Endothelial cell of umbilical vein (primary cell): ENCODE data around the gene SGF29. TPM values are rescaled to one million over a fixed set of nuclear protein-coding genes. Genes with fewer than 3 reads are reported as not detected.
A peak's percentile ranks its signal among the peaks of the same experiment; 100 is the strongest.
"Not testable (repeated sequence)": the region's sequence is repeated elsewhere in the genome, so short reads cannot be mapped to it uniquely, and the experiment has no call there.

ENCODE experiments used
- BruUV-seq: library from RNA; stranded (reverse); fragments of 400-500 nt; replicated peaks from 2 replicates; lab custom pipeline; 2021; lab: Mats Ljungman, UMichigan
- CTCF ChIA-PET: fragments of 300-600, 350-600 bp; sonication (Branson Sonifier 250); formaldehyde crosslinking; loops from one replicate; lab custom pipeline; 2021; ENCODE audit warnings: antibody characterized with exemption, inconsistent platforms; lab: Charles Lee
- POLR2A ChIA-PET: fragments of 300-600, 350-600 bp; sonication (Branson Sonifier 250); formaldehyde crosslinking; loops from one replicate; lab custom pipeline; 2021; ENCODE audit warnings: antibody characterized with exemption, inconsistent platforms; lab: Charles Lee
- DNase-seq: peaks from one replicate; pipeline ENCODE4 v3.0.0-alpha.2; 2011; ENCODE audit warnings: low read depth, low spot score
- FAIRE-seq: peaks from 2 replicates; lab custom pipeline; 2011; peaks lifted over from hg19 to GRCh38; lab: Jason Lieb, UNC
- H2AFZ ChIP-seq: 2 replicates; pipeline ENCODE4 v1.6.0; 2012; ENCODE audit warnings: low read depth, low read length, control low read depth, inconsistent platforms
- H3K27ac ChIP-seq: 2 replicates; pipeline ENCODE4 v1.5.1; 2011; ENCODE audit warnings: low read depth, mild to moderate bottlenecking, control low read depth, low read length, moderate library complexity; ENCODE audit not compliant: insufficient read depth
- H3K27me3 ChIP-seq, 2 experiments: 2 replicates each; pipeline versions ENCODE4 v1.6.0 to v1.6.1; 2011; ENCODE audit warnings: low read length in 2 of 2, mixed read lengths in 1 of 2; ENCODE audit not compliant: control insufficient read depth in 2 of 2, insufficient read depth in 2 of 2
- H3K36me3 ChIP-seq, 2 experiments: 2 replicates in 1 of 2; 3 replicates in 1 of 2; pipeline ENCODE4 v1.5.1; 2011; ENCODE audit warnings: low read length in 2 of 2, mild to moderate bottlenecking in 1 of 2, moderate library complexity in 1 of 2; ENCODE audit not compliant: control insufficient read depth in 2 of 2, insufficient read depth in 2 of 2; ENCODE audit errors: extremely low read depth in 1 of 2
- H3K4me1 ChIP-seq: 3 replicates; pipeline ENCODE4 v1.5.1; 2011; ENCODE audit warnings: mild to moderate bottlenecking, low read length; ENCODE audit not compliant: control insufficient read depth, insufficient read depth; ENCODE audit errors: extremely low read depth
- H3K4me2 ChIP-seq: 2 replicates; pipeline ENCODE4 v1.6.1; 2011; ENCODE audit warnings: low read length, control low read depth, mixed read lengths; ENCODE audit not compliant: insufficient read depth
- H3K4me3 ChIP-seq, 3 experiments: fragments of 200-600 bp in 1 of 3; sonication (generic), shearing (Covaris generic) in 1 of 3; replicated peaks in 1 of 3; 2 replicates each; pipeline ENCODE4 v1.5.1; 2011 to 2016; ENCODE audit warnings: control low read depth in 3 of 3, low read length in 3 of 3, mild to moderate bottlenecking in 2 of 3, inconsistent platforms in 1 of 3, low read depth in 1 of 3, moderate library complexity in 1 of 3; ENCODE audit not compliant: insufficient read depth in 1 of 3
- H3K79me2 ChIP-seq: 2 replicates; pipeline ENCODE4 v1.6.0; 2012; ENCODE audit warnings: low read length, inconsistent platforms; ENCODE audit not compliant: control insufficient read depth, insufficient read depth
- H3K9ac ChIP-seq: replicated peaks from 2 replicates; pipeline ENCODE3; 2011; ENCODE audit warnings: low read length, control low read depth; ENCODE audit not compliant: insufficient read depth; ENCODE audit errors: extremely low read depth
- H3K9me1 ChIP-seq: replicated peaks from 3 replicates; pipeline ENCODE4 v1.6.0; 2011; ENCODE audit warnings: mild to moderate bottlenecking, low read length; ENCODE audit not compliant: control insufficient read depth, insufficient read depth; ENCODE audit errors: extremely low read depth
- H3K9me3 ChIP-seq: replicated peaks from 2 replicates; pipeline ENCODE4 v1.5.1; 2012; ENCODE audit warnings: low read length, inconsistent platforms; ENCODE audit not compliant: control insufficient read depth, insufficient read depth
- H4K20me1 ChIP-seq: replicated peaks from 2 replicates; pipeline ENCODE3; 2011; ENCODE audit warnings: mild to moderate bottlenecking, low read length; ENCODE audit not compliant: control insufficient read depth, insufficient read depth; ENCODE audit errors: extremely low read depth
- CTCF ChIP-seq, 2 donors: IDR thresholded peaks; 1 replicate in 1 of 2; 2 replicates in 1 of 2; pipeline ENCODE4 v1.5.1; 2011; ENCODE audit warnings: low read length in 2 of 2, mild to moderate bottlenecking in 2 of 2, moderate library complexity in 2 of 2, control low read depth in 1 of 2, inconsistent platforms in 1 of 2, low read depth in 1 of 2; ENCODE audit not compliant: insufficient read depth in 1 of 2; ENCODE audit errors: extremely low read depth in 1 of 2
- EZH2 ChIP-seq: IDR thresholded peaks from 2 replicates; pipeline ENCODE4 v1.6.1; 2012; ENCODE audit warnings: borderline replicate concordance, low read depth, mild to moderate bottlenecking, moderate library complexity, low read length, inconsistent platforms; ENCODE audit not compliant: severe bottlenecking
- FOS ChIP-seq: IDR thresholded peaks from 2 replicates; pipeline ENCODE4 v1.6.1; 2011; ENCODE audit warnings: mild to moderate bottlenecking, low read length, moderate library complexity, borderline replicate concordance; ENCODE audit not compliant: insufficient read depth
- GATA2 ChIP-seq: IDR thresholded peaks from 2 replicates; pipeline ENCODE4 v1.7.0; 2011; ENCODE audit warnings: low read depth, mild to moderate bottlenecking, moderate library complexity, mixed read lengths, low read length; ENCODE audit not compliant: insufficient read length, insufficient read depth
- JUN ChIP-seq: IDR thresholded peaks from 2 replicates; pipeline ENCODE4 v1.6.1; 2011; ENCODE audit warnings: borderline replicate concordance, low read depth; ENCODE audit not compliant: insufficient read length, insufficient read depth
- MAX ChIP-seq: IDR thresholded peaks from 2 replicates; pipeline ENCODE4 v1.6.1; 2011; ENCODE audit not compliant: insufficient read depth, insufficient read length
- MYC ChIP-seq: IDR thresholded peaks from one replicate; pipeline ENCODE4 v1.6.1; 2011; ENCODE audit warnings: mild to moderate bottlenecking, low read depth, low read length
- POLR2A ChIP-seq: IDR thresholded peaks from 2 replicates; pipeline ENCODE4 v1.6.1; 2012; ENCODE audit warnings: low read depth, mild to moderate bottlenecking, control low read depth, low read length
- POLR2AphosphoS5 ChIP-seq: IDR thresholded peaks from 2 replicates; pipeline ENCODE4 v1.6.1; 2012; ENCODE audit warnings: low read depth, mild to moderate bottlenecking, control low read depth, low read length, moderate library complexity; ENCODE audit not compliant: insufficient read depth
- dilution Hi-C: fragments of 300-500 bp; cut with MboI; formaldehyde crosslinking; loops from one replicate; pipeline ENCODE4 v1.15.0; 2019; ENCODE audit warnings: low sequenced_read_pairs; ENCODE audit not compliant: extremely low pct_ligation_motif_present
- intact Hi-C: fragments of 100-400 bp; cut with micrococcal nuclease; formaldehyde crosslinking; loops from one replicate; pipeline ENCODE4 v1.10.0; 2022
- polyA plus RNA-seq, 4 experiments: library from polyadenylated mRNA; depleted of rRNA in 3 of 4; stranded (reverse) in 3 of 4; unstranded in 1 of 4; fragments of >200 nt; gene quantifications; 2 replicates each; pipeline versions ENCODE4 v1.2.1 to v1.2.3, GENCODE V29; 2011 to 2012; ENCODE audit warnings: missing spikeins in 1 of 4
- total RNA-seq: library from RNA; stranded (reverse); gene quantifications from 2 replicates; pipeline ENCODE4 v1.2.3, GENCODE V29; 2021

SGF29 gene
- total and polyA plus RNA-seq, 2 donors (not counting 3 experiments of a cell fraction or from before 2014, with no cell fraction given), result 3.4 to 12.0 TPM

GRCh38 chr16:28597692-28598261 is 44.1 kb downstream of the SGF29 start:
- FAIRE-seq, result no peak
- Histone ChIP-seq H3K27ac (no peak overlapping the region), H3K4me3 (no peak overlapping the region), H3K4me1 (no peaks in the 10 kb centered on the region), H3K27me3 (no peaks in the 10 kb centered on the region), H3K79me2 (no peaks in the 10 kb centered on the region), H3K9ac (no peak overlapping the region), H3K9me3 (no peaks in the 10 kb centered on the region), H3K36me3 (no peaks in the 10 kb centered on the region), H2AFZ (no peak overlapping the region), H3K9me1 (no peaks in the 10 kb centered on the region), H4K20me1 (no peaks in the 10 kb centered on the region), H3K4me2 (no peak overlapping the region)
- no TSS peak for BruUV-seq
- ChIA-PET POLR2A (interaction anchor here (0.7 kb wide), 1 partner anchor 290 kb away, joined by 6 read pairs; no protein-coding TSS in a partner anchor), CTCF (no interaction called here)
- dilution Hi-C loops (no loop called here), intact Hi-C loops (no loop called here)
- DNase-seq, result no peak
- TF ChIP-seq JUN (no peak), MAX (no peak), MYC (no peak), CTCF (IDR thresholded peaks at IDR 0.05; ENCODE audit: extremely low read depth in 1 of 2, insufficient read depth in 1 of 2, low read depth in 1 of 2, low read length in 2 of 2) (no peak), POLR2AphosphoS5 (no peak), GATA2 (no peak), EZH2 (no peak), FOS (no peak), POLR2A (no peak)

- BruUV-seq, CTCF ChIA-PET, dilution Hi-C loops: not testable (repeated sequence)
Observed at GRCh38 chr16:28599377-28600285, 45.9 kb downstream of the SGF29 start.

More at GRCh38 chr16:28599377-28600285, 45.9 kb downstream of the SGF29 start:
- H3K4me2 ChIP-seq, H3K9me1 ChIP-seq, H3K9me3 ChIP-seq, H3K79me2 ChIP-seq, H3K4me1 ChIP-seq, H3K27me3 ChIP-seq, H3K27ac ChIP-seq, H2AFZ ChIP-seq, DNase-seq, H3K36me3 ChIP-seq, H4K20me1 ChIP-seq, H3K9ac ChIP-seq, intact Hi-C loops, H3K4me3 ChIP-seq, POLR2A ChIA-PET: not testable (repeated sequence)
- FAIRE-seq, result peak; percentile 18
